ENCODE measurements around the gene MPIG6B. TPM values are rescaled to one million over a fixed set of nuclear protein-coding genes. Genes with fewer than 3 reads are reported as not detected.
A peak's percentile ranks its signal among the peaks of the same experiment; 100 is the strongest.

The MPIG6B gene
- total and polyA plus RNA-seq, 2 donors (not counting 1 experiment from before 2014, with no cell fraction given): not detected

GRCh38 chr6:31697555-31697954 lies 25.6 kb upstream of the MPIG6B start:
- peaks cover 8% of the 10 kb centered on the region for H3K4me1 ChIP-seq (ENCODE audit: control insufficient read depth, extremely low read depth, insufficient read depth, low read length)
- no peaks in the 10 kb centered on the region for H3K9me3 ChIP-seq (ENCODE audit: control insufficient read depth, insufficient read depth, low read depth, low read length)
- H4K20me1 ChIP-seq (ENCODE audit: control insufficient read depth, extremely low read depth, insufficient read depth, low read length): no peaks in the 10 kb centered on the region
- H3K4me3 ChIP-seq (replicated peaks in 1 of 4; ENCODE audit: control extremely low read depth in 1 of 4, insufficient read depth in 1 of 4, low read depth in 3 of 4, low read length in 4 of 4): no peak overlapping the region
- no peak overlapping the region for H3K9ac ChIP-seq (ENCODE audit: insufficient read depth, low read length)
- TF ChIP-seq EZH2 (IDR thresholded peaks at IDR 0.05; ENCODE audit: low read length, missing control alignments) (no peak), CTCF (conservative IDR thresholded peaks at IDR 0.05 in 1 of 2, IDR thresholded peaks at IDR 0.05 in 1 of 2; ENCODE audit: low read depth in 1 of 2, low read length in 2 of 2) (no peak)
- DNase-seq (ENCODE audit: low read depth in 2 of 2): no peak
- peaks cover 19% of the 10 kb centered on the region for H3K79me2 ChIP-seq (ENCODE audit: control insufficient read depth, insufficient read depth, low read length)
- H2AFZ ChIP-seq (ENCODE audit: low read length): no peak overlapping the region
- H3K27ac ChIP-seq (ENCODE audit: insufficient read depth, low read length): no peak overlapping the region
- no peaks in the 10 kb centered on the region for H3K27me3 ChIP-seq (ENCODE audit: control insufficient read depth, insufficient read depth, low read length)
- H3K4me2 ChIP-seq (ENCODE audit: extremely low read depth, insufficient read depth, low read length): no peak overlapping the region
- H3K36me3 ChIP-seq (ENCODE audit: control insufficient read depth, insufficient read depth, low read length): peaks cover 10% of the 10 kb centered on the region

DNA sequence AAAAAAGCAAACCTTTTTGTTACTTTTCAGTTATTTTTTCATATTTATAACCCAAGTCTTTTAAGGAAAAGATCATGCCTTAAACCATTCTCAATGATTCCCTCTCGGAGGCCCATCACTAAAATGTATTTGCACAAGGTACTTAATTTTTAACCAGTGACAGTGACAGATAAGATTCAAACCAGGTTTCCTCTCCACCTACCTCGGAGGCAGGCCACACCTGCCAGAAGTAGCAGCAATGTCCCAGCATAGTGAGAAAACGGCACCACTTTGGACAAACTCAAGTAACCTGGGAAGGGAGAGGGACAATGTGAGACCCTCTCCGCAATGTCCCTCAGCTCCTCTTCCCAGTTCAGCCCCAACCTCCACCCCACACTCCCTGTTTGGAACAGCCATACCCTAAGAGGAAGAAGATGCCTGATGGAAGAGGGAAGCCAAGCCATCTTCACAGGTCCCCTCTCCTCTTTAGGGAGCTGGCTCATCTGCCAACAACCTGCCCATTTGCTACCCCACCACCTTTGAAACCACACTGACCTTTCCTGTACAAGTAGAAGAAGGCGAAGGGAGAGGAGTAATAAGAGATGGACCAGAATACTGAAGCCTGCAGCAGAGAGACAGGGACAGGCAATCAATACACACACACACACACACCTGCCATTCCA lies 22.3 kb upstream of the MPIG6B start:
- Histone ChIP-seq H2AFZ (ENCODE audit: low read length) (no peak overlapping the region), H3K4me3 (replicated peaks in 1 of 4; ENCODE audit: control extremely low read depth in 1 of 4, insufficient read depth in 1 of 4, low read depth in 3 of 4, low read length in 4 of 4) (peak overlapping the region in 1 of 4 experiments; percentile 10), H3K9me3 (ENCODE audit: control insufficient read depth, insufficient read depth, low read depth, low read length) (no peaks in the 10 kb centered on the region), H3K36me3 (ENCODE audit: control insufficient read depth, insufficient read depth, low read length) (no peaks in the 10 kb centered on the region), H3K4me1 (ENCODE audit: control insufficient read depth, extremely low read depth, insufficient read depth, low read length) (peaks cover 8% of the 10 kb centered on the region), H3K4me2 (ENCODE audit: extremely low read depth, insufficient read depth, low read length) (no peak overlapping the region), H4K20me1 (ENCODE audit: control insufficient read depth, extremely low read depth, insufficient read depth, low read length) (no peaks in the 10 kb centered on the region), H3K27ac (ENCODE audit: insufficient read depth, low read length) (no peak overlapping the region), H3K27me3 (ENCODE audit: control insufficient read depth, insufficient read depth, low read length) (no peaks in the 10 kb centered on the region), H3K79me2 (ENCODE audit: control insufficient read depth, insufficient read depth, low read length) (peaks cover 22% of the 10 kb centered on the region), H3K9ac (ENCODE audit: insufficient read depth, low read length) (no peak overlapping the region)
- no peak for TF ChIP-seq CTCF (conservative IDR thresholded peaks at IDR 0.05 in 1 of 2, IDR thresholded peaks at IDR 0.05 in 1 of 2; ENCODE audit: low read depth in 1 of 2, low read length in 2 of 2)
- no peak for TF ChIP-seq EZH2 (IDR thresholded peaks at IDR 0.05; ENCODE audit: low read length, missing control alignments)
- DNase-seq (ENCODE audit: low read depth in 2 of 2): no peak

- Histone ChIP-seq H2AFZ (ENCODE audit: low read length) (no peak overlapping the region), H3K79me2 (ENCODE audit: control insufficient read depth, insufficient read depth, low read length) (peaks cover 22% of the 10 kb centered on the region), H3K9ac (ENCODE audit: insufficient read depth, low read length) (peak overlapping the region; percentile 96), H3K9me3 (ENCODE audit: control insufficient read depth, insufficient read depth, low read depth, low read length) (no peaks in the 10 kb centered on the region), H3K27me3 (ENCODE audit: control insufficient read depth, insufficient read depth, low read length) (no peaks in the 10 kb centered on the region), H3K36me3 (ENCODE audit: control insufficient read depth, insufficient read depth, low read length) (no peaks in the 10 kb centered on the region), H3K27ac (ENCODE audit: insufficient read depth, low read length) (peak overlapping the region; percentile 98), H3K4me2 (ENCODE audit: extremely low read depth, insufficient read depth, low read length) (peak overlapping the region; percentile 98), H4K20me1 (ENCODE audit: control insufficient read depth, extremely low read depth, insufficient read depth, low read length) (no peaks in the 10 kb centered on the region), H3K4me1 (ENCODE audit: control insufficient read depth, extremely low read depth, insufficient read depth, low read length) (peaks cover 8% of the 10 kb centered on the region), H3K4me3 (replicated peaks in 1 of 4; ENCODE audit: control extremely low read depth in 1 of 4, insufficient read depth in 1 of 4, low read depth in 3 of 4, low read length in 4 of 4) (peak overlapping the region; percentile 76 to 93 (median 82))
- peak; percentile 7 to 51 for DNase-seq (ENCODE audit: low read depth in 2 of 2)
- TF ChIP-seq CTCF (conservative IDR thresholded peaks at IDR 0.05 in 1 of 2, IDR thresholded peaks at IDR 0.05 in 1 of 2; ENCODE audit: low read depth in 1 of 2, low read length in 2 of 2) (no peak), EZH2 (IDR thresholded peaks at IDR 0.05; ENCODE audit: low read length, missing control alignments) (no peak)
Measured at GRCh38 chr6:31701666-31702404, 21.3 kb upstream of the MPIG6B start.
